GM12878 (cell line): ENCODE results near the gene CTNNBIP1. TPM values are rescaled to one million over a fixed set of nuclear protein-coding genes. Genes with fewer than 3 reads are reported as not detected.

Experiments
- ATAC-seq: fragments of 200-7000 bp; cut with Tn5 transposase; 3 replicates; pipeline ENCODE4 v1.9.1; 2020; ENCODE audit warnings: mild to moderate bottlenecking, moderate library complexity
- BruUV-seq: library from RNA; stranded (reverse); fragments of 400-500 nt; replicated peaks from 2 replicates; lab custom pipeline; 2021; lab: Mats Ljungman, UMichigan
- CTCF ChIA-PET: fragments of 300-600 bp; sonication (Branson Sonifier 250); formaldehyde crosslinking; extraction: SDS; loops from one replicate; lab custom pipeline; 2021; ENCODE audit warnings: inconsistent platforms; lab: Yijun Ruan, JAX
- POLR2A ChIA-PET: fragments of 350-600 bp; formaldehyde crosslinking; extraction: SDS; loops from one replicate; lab custom pipeline; 2021; ENCODE audit warnings: inconsistent platforms; lab: Charles Lee
- RAD21 ChIA-PET: fragments of 300-600 bp; sonication (Branson Sonifier 250); formaldehyde crosslinking; loops from one replicate; lab custom pipeline; 2023; ENCODE audit warnings: antibody characterized with exemption; ENCODE audit not compliant: unreplicated experiment; lab: Charles Lee
- SMC1A ChIA-PET: fragments of 300-600 bp; sonication (Branson Sonifier 250); formaldehyde crosslinking; loops from one replicate; lab custom pipeline; 2023; ENCODE audit not compliant: unreplicated experiment, uncharacterized antibody; lab: Charles Lee
- DNase-seq: peaks from one replicate; pipeline ENCODE4 v3.0.0-alpha.2; 2011; ENCODE audit warnings: low read depth, low spot score
- FAIRE-seq: peaks from 3 replicates; lab custom pipeline; 2011; peaks lifted over from hg19 to GRCh38; lab: Jason Lieb, UNC
- H2AFZ ChIP-seq: 2 replicates; pipeline ENCODE4 v1.6.0; 2011; ENCODE audit warnings: low read depth, low read length, control low read depth; ENCODE audit not compliant: control insufficient read depth
- H3K27ac ChIP-seq: 2 replicates; pipeline ENCODE4 v1.5.1; 2011; ENCODE audit warnings: control low read depth; ENCODE audit not compliant: control insufficient read depth, insufficient read depth
- H3K27me3 ChIP-seq, 2 experiments: replicated peaks in 1 of 2; 2 replicates each; pipeline versions ENCODE4 v1.6.0 to v1.6.1; 2011; ENCODE audit warnings: low read length in 1 of 2; ENCODE audit not compliant: control insufficient read depth in 2 of 2, insufficient read depth in 2 of 2
- H3K36me3 ChIP-seq, 2 experiments: 2 replicates each; pipeline ENCODE4 v1.5.1; 2011; ENCODE audit warnings: low read length in 1 of 2; ENCODE audit not compliant: control insufficient read depth in 2 of 2, insufficient read depth in 2 of 2
- H3K4me1 ChIP-seq: 2 replicates; pipeline ENCODE4 v1.6.1; 2011; ENCODE audit warnings: mild to moderate bottlenecking, low read length, moderate library complexity, mixed read lengths; ENCODE audit not compliant: control insufficient read depth, insufficient read depth
- H3K4me2 ChIP-seq: 2 replicates; pipeline ENCODE4 v1.6.0; 2011; ENCODE audit warnings: control low read depth; ENCODE audit not compliant: control insufficient read depth, insufficient read depth
- H3K4me3 ChIP-seq: fragments of 200-600 bp; sonication (generic); 2 replicates; pipeline ENCODE4 v1.5.1; 2016
- H3K79me2 ChIP-seq: 2 replicates; pipeline ENCODE4 v1.6.0; 2011; ENCODE audit warnings: low read length; ENCODE audit not compliant: control insufficient read depth, insufficient read depth
- H3K9ac ChIP-seq: 2 replicates; pipeline ENCODE4 v1.8.0; 2011; ENCODE audit warnings: low read length, control low read depth, mixed read lengths; ENCODE audit not compliant: control insufficient read depth, insufficient read depth
- H3K9me3 ChIP-seq: replicated peaks from 3 replicates; pipeline ENCODE4 v1.5.1; 2011; ENCODE audit warnings: mild to moderate bottlenecking, low read length; ENCODE audit not compliant: control insufficient read depth, insufficient read depth
- H4K20me1 ChIP-seq: 2 replicates; pipeline ENCODE4 v1.6.0; 2011; ENCODE audit not compliant: control insufficient read depth, insufficient read depth
- CBX5 ChIP-seq: sonication (generic); IDR thresholded peaks from 2 replicates; pipeline ENCODE4 v1.6.1; 2016; ENCODE audit warnings: low read depth, moderate library complexity, mild to moderate bottlenecking, inconsistent platforms
- MTA3 ChIP-seq: IDR thresholded peaks from 2 replicates; pipeline ENCODE4 v1.6.1; 2012; ENCODE audit warnings: low read length, inconsistent platforms, borderline replicate concordance
- RUNX3 ChIP-seq: IDR thresholded peaks from 2 replicates; pipeline ENCODE4 v1.6.1; 2012; ENCODE audit warnings: low read length, inconsistent platforms
- WGBS: methylation state at CpG from one replicate; pipeline ENCODE4 v1.1.6; 2016; ENCODE audit warnings: low lambda C conversion rate; ENCODE audit not compliant: insufficient replicate concordance, insufficient coverage; ENCODE audit errors: missing lambda C conversion rate; 5-methylcytosine and 5-hydroxymethylcytosine counted together
- in situ Hi-C: fragments of 300-500 bp; cut with MboI; formaldehyde crosslinking; loops from 9 replicates; pipeline ENCODE4 v1.14.3; 2018; ENCODE audit warnings: mixed read lengths
- intact Hi-C: fragments of 100-400 bp; cut with micrococcal nuclease; formaldehyde crosslinking; loops from one replicate; pipeline ENCODE4 v1.14.2; 2022; ENCODE audit not compliant: unreplicated experiment
- polyA plus RNA-seq, 11 experiments: library from polyadenylated mRNA; depleted of rRNA in 4 of 11; unstranded in 6 of 11; stranded (reverse) in 5 of 11; fragments of >200 nt; fragmentation: Nextera tagmentation in 4 of 11; fragmentation: Illumina TruSeq in 1 of 11; extraction: Ambion mirVana in 4 of 11; extraction: Trizol in 1 of 11; gene quantifications; 1 replicate in 1 of 11; 2 replicates in 10 of 11; pipeline versions ENCODE4 v1.2.1 to v1.2.3, GENCODE V29; 2011 to 2016; ENCODE audit warnings: inconsistent platforms in 2 of 11, missing spikeins in 2 of 11, low read depth in 1 of 11
- total RNA-seq, 4 experiments: library from RNA; depleted of rRNA in 3 of 4; stranded (reverse); fragments of >200 nt in 3 of 4; fragmentation: Illumina TruSeq in 1 of 4; extraction: Trizol in 1 of 4; gene quantifications; 2 replicates each; pipeline versions ENCODE4 v1.2.1 to v1.2.3, GENCODE V29; 2013 to 2021

CTNNBIP1 gene
- total and polyA plus RNA-seq, 10 of the 15 experiments (the other 5 are each of a cell fraction or from before 2014, with no cell fraction given) = 0.42 to 31.8 (median 10.8) TPM

- ChIA-PET RAD21 (no interaction called here), CTCF (interaction anchor here (0.7 to 1.1 kb wide), 3 partner anchors 12 to 118 kb away, joined by 3 to 4 read pairs (median 3); no protein-coding TSS in a partner anchor), POLR2A (no interaction called here)
- no peak overlapping the region for H3K4me2 ChIP-seq
- in situ Hi-C loops (no loop called here), intact Hi-C loops (no loop called here)
- DNase-seq = no peak
- H3K27me3 ChIP-seq = no peaks in the 10 kb centered on the region
- H3K9me3 ChIP-seq = no peaks in the 10 kb centered on the region
- peaks cover 33% of the 10 kb centered on the region for H3K4me1 ChIP-seq
- ATAC-seq = no peak
- no peak overlapping the region for H3K9ac ChIP-seq
- H3K27ac ChIP-seq = no peak overlapping the region
- H3K4me3 ChIP-seq = no peak overlapping the region
- no peaks in the 10 kb centered on the region for H3K36me3 ChIP-seq
- H2AFZ ChIP-seq = no peak overlapping the region
- no peak for TF ChIP-seq CBX5
- TF ChIP-seq RUNX3 = peak; percentile 59
- TF ChIP-seq, all 136 proteins: peak for 1
- BruUV-seq = no TSS peak
- WGBS = 41% methylated on average over 4 of the region's 4 CpGs
- SMC1A ChIA-PET = interaction anchor here (1.6 to 1.8 kb wide), 2 partner anchors 9 to 11 kb away, joined by 4 to 6 read pairs; no protein-coding TSS in a partner anchor
- Histone ChIP-seq H4K20me1 (no peaks in the 10 kb centered on the region), H3K79me2 (peaks cover 5% of the 10 kb centered on the region)
- FAIRE-seq = no peak
Observed at GRCh38 chr1:9905010-9905409, 5.1 kb downstream of the CTNNBIP1 start.

- TF ChIP-seq MTA3 = no peak
- Histone ChIP-seq H3K4me3 (no peak overlapping the region), H3K27ac (no peak overlapping the region; the same call in 1 of the 2 replicates), H3K4me2 (no peak overlapping the region), H3K9ac (no peak overlapping the region), H3K27me3 (no peaks in the 10 kb centered on the region), H2AFZ (no peak overlapping the region), H3K36me3 (no peaks in the 10 kb centered on the region), H4K20me1 (no peaks in the 10 kb centered on the region), H3K4me1 (peaks cover 35% of the 10 kb centered on the region), H3K79me2 (peaks cover 4% of the 10 kb centered on the region), H3K9me3 (no peaks in the 10 kb centered on the region)
- in situ Hi-C loops (no loop called here), intact Hi-C loops (no loop called here)
- ChIA-PET SMC1A (interaction anchor here (1.6 to 1.8 kb wide), 2 partner anchors 9 to 10 kb away, joined by 4 to 6 read pairs; no protein-coding TSS in a partner anchor), CTCF (interaction anchor here (0.7 to 1.6 kb wide), 6 partner anchors 12 to 120 kb away, joined by 3 to 5 read pairs (median 4); no protein-coding TSS in a partner anchor), RAD21 (no interaction called here), POLR2A (no interaction called here)
- no peak for DNase-seq
- BruUV-seq = no TSS peak
- no peak for FAIRE-seq
- no peak for ATAC-seq
- WGBS = 43% methylated on average over 3 of the region's 3 CpGs
Observed at GRCh38 chr1:9904596-9904995, 5.5 kb downstream of the CTNNBIP1 start.
